ENCODE measurements around the gene POLD3.
"Not testable (repeated sequence)": the region's sequence is repeated elsewhere in the genome, so short reads cannot be mapped to it uniquely, and the experiment has no call there.

The POLD3 gene

GRCh38 chr11:74583024-74583624, 9.3 kb upstream of the POLD3 start:
- DNase-seq: no peak

GRCh38 chr11:74590492-74590891, 1.9 kb upstream of the POLD3 start:
- not testable (repeated sequence) for DNase-seq

- DNase-seq: no peak
These were observed 330 bp upstream of the POLD3 start for GRCh38 chr11:74592063-74592440.

- no peak for DNase-seq
These were observed 1.1 kb downstream of the POLD3 start for GRCh38 chr11:74593463-74593862.

- DNase-seq: no peak
These were observed 10.5 kb downstream of the POLD3 start for GRCh38 chr11:74602637-74603556.

GRCh38 chr11:74603845-74604244, 11.5 kb downstream of the POLD3 start:
- no peak for DNase-seq

GRCh38 chr11:74604311-74604710, 11.9 kb downstream of the POLD3 start:
- DNase-seq: no peak

- DNase-seq: no peak
These were observed 13.0 kb downstream of the POLD3 start for GRCh38 chr11:74605403-74605802.

GRCh38 chr11:74608431-74608830, 16.0 kb downstream of the POLD3 start:
- no peak for DNase-seq

GRCh38 chr11:74611369-74611861, 19.0 kb downstream of the POLD3 start:
- no peak for DNase-seq

GRCh38 chr11:74612877-74613276, 20.5 kb downstream of the POLD3 start:
- DNase-seq: no peak

GRCh38 chr11:74615311-74615710, 22.9 kb downstream of the POLD3 start:
- no peak for DNase-seq

GRCh38 chr11:74615988-74616387, 23.6 kb downstream of the POLD3 start:
- DNase-seq: no peak

GRCh38 chr11:74620531-74620930, 28.1 kb downstream of the POLD3 start:
- no peak for DNase-seq

- DNase-seq: no peak
These were observed 33.7 kb downstream of the POLD3 start for GRCh38 chr11:74626130-74626529.

- DNase-seq: no peak
These were observed 34.2 kb downstream of the POLD3 start for GRCh38 chr11:74626604-74627003.

- no peak for DNase-seq
These were observed 35.0 kb downstream of the POLD3 start for GRCh38 chr11:74627381-74627780.

GRCh38 chr11:74630043-74630442, 37.7 kb downstream of the POLD3 start:
- DNase-seq: no peak

- no peak for DNase-seq
These were observed 41.3 kb downstream of the POLD3 start for GRCh38 chr11:74633406-74634393.

- DNase-seq: no peak
These were observed 42.2 kb downstream of the POLD3 start for GRCh38 chr11:74634537-74634936.

- no peak for DNase-seq
These were observed 44.3 kb downstream of the POLD3 start for GRCh38 chr11:74636630-74637184.

GRCh38 chr11:74637700-74638099, 45.3 kb downstream of the POLD3 start:
- DNase-seq: no peak

- DNase-seq: no peak
These were observed 46.5 kb downstream of the POLD3 start for GRCh38 chr11:74638869-74639268.

All from activated CD4-positive, alpha-beta T cell treated with anti-CD3 and anti-CD28 coated beads for 1 hour (primary cell).